AG09319 (cell line): Measurements from ENCODE around the gene HERC2.

Experiments used
- DNase-seq: peaks from one replicate; pipeline ENCODE4 v3.0.0-alpha.2; 2010; ENCODE audit warnings: low read depth; ENCODE audit errors: extremely low read depth
- TF ChIP-seq, protein P1 (sequence below): IDR thresholded peaks from 2 replicates; pipeline ENCODE4 v1.5.1; 2011; ENCODE audit warnings: low read depth, mild to moderate bottlenecking, inconsistent platforms, low read length, moderate library complexity

The HERC2 gene

DNA sequence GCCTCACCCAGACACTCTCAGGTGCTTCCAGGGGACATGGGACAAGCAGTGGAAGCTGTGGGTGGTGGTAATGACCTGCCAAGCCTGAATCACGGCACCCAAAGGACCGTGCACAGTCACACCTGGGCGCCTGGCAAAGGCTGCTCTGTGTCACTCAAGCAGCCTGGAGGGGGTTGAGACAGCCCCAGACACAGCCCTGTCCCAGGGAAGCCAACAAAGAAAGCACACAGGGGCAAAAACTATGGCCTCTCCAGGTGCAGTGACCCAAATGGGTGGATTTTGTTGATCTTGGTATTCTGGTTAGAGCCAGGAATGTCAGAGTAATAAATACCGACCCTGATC is 207.9 kb downstream of the HERC2 start:
- TF ChIP-seq, protein P1, sequence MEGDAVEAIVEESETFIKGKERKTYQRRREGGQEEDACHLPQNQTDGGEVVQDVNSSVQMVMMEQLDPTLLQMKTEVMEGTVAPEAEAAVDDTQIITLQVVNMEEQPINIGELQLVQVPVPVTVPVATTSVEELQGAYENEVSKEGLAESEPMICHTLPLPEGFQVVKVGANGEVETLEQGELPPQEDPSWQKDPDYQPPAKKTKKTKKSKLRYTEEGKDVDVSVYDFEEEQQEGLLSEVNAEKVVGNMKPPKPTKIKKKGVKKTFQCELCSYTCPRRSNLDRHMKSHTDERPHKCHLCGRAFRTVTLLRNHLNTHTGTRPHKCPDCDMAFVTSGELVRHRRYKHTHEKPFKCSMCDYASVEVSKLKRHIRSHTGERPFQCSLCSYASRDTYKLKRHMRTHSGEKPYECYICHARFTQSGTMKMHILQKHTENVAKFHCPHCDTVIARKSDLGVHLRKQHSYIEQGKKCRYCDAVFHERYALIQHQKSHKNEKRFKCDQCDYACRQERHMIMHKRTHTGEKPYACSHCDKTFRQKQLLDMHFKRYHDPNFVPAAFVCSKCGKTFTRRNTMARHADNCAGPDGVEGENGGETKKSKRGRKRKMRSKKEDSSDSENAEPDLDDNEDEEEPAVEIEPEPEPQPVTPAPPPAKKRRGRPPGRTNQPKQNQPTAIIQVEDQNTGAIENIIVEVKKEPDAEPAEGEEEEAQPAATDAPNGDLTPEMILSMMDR = no peak
- no peak for DNase-seq

- TF ChIP-seq, protein P1 = no peak
- no peak for DNase-seq
Observed at GRCh38 chr15:28113394-28114113, 208.4 kb downstream of the HERC2 start.

GRCh38 chr15:28112962-28113361 is 209.0 kb downstream of the HERC2 start:
- DNase-seq = no peak
- TF ChIP-seq, protein P1 = no peak

DNA sequence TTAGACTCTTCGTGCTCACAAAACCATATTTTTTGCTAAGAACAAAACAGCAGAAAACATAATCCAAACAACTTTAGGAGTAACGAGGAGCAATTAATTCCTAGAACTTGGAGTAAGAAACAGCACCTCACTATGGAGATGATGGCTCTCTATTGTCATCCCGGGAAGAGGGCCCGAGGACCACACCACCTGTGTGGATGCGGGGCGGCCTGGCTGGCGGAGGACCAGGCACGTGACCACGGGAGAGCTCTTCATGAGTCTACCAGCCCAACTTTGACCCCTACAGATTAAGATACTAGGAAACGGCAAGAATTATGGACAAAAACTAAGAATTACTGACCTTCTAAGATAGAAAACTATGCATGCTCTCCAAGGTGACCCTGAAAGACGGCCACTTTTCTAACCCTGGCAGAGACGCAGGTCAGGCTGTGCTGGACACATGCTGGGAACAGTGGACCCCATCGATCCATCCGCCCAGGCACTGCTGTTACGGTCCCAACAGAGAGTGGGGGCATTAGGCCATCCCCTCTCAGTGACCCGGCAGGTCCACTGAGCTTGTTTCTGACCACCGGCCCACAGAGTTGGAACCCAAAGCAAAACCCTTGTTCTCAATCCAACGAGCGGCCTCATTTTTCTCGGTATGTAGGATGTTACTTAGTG is 209.7 kb downstream of the HERC2 start:
- TF ChIP-seq, protein P1 = no peak
- DNase-seq = no peak

GRCh38 chr15:28111543-28111942 is 210.4 kb downstream of the HERC2 start:
- DNase-seq = no peak
- TF ChIP-seq, protein P1 = no peak

DNA sequence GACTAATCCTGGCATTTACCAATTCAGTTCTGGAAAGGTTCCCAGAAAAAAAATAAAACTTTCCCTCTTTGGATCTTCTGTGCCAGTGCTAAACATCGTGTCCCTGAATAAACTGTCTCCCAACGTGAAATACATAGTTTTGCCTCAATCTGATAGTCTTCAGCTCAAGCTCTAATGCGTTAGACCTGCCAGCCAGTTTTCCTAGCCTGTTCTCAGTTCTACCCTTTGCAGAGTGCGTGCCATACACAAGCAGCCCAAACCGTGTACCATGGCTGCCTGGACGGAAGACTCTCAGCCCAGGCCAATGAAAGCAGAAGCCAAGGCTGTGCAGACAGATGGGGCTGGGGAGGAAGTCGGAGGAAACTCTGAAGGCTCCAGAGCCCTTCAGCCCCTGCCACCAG is 211.5 kb downstream of the HERC2 start:
- no peak for DNase-seq
- TF ChIP-seq, protein P1 = no peak

DNA sequence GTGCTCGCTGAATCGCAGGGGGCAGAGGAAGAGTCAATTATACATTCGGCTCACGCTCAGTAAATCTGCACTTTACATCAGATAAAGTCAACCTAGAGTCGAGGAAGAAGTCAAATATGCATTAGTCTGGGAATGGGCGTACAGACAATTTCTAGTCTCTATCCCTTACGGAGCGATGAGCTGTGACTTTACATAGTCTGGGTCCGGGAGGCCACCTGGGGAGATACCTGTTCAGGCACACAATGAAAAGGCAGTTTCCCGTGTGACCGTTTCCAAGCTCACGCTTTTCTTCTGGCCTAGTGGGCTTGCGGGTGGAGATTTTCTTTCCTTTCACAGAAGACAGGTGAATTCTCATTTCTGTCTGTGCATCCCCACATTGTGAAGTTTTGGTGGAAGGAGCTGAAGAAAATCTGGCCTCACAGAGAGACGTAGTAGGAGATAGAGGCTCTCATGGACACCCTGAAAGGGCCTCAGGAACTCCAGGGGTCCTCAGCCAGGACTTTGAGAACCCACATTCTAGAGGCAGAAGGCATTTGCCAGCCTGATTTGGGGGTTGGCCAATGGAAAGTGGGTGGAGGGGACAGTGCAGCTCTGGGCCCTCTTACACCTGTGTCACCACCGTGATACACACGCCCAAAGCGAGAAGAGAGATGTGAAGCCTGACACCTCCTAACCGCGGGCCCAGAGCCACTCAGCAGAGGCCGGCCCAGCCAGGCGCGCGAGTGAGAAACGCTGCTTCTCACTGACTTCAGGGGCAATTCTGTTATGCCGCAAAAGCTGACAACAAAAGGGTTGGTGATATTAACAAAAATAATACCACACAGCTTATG is 212.1 kb downstream of the HERC2 start:
- TF ChIP-seq, protein P1 = no peak
- no peak for DNase-seq
